Stimulated activated CD8-positive, alpha-beta memory T cell treated with anti-CD3 and anti-CD28 coated beads, Interleukin-2, amount 100 ng/mL, for 48 hours (primary cell): ENCODE measurements around the gene NUMBL.

Experiments
- DNase-seq, 2 donors: peaks; one replicate each; pipeline ENCODE4 v3.0.0-alpha.2; 2020; ENCODE audit warnings: low read depth in 2 of 2

The NUMBL gene

GRCh38 chr19:40690693-40691420, 406 bp upstream of the NUMBL start:
- peak; percentile 84 to 90 for DNase-seq

GRCh38 chr19:40689339-40690049, 957 bp downstream of the NUMBL start:
- DNase-seq = no peak

GRCh38 chr19:40688987-40689338, 1.5 kb downstream of the NUMBL start:
- DNase-seq = no peak

GRCh38 chr19:40688309-40688708, 2.1 kb downstream of the NUMBL start:
- no peak for DNase-seq

GRCh38 chr19:40687525-40688016, 2.9 kb downstream of the NUMBL start:
- DNase-seq = no peak

GRCh38 chr19:40686882-40687524, 3.4 kb downstream of the NUMBL start:
- DNase-seq = no peak

- DNase-seq = no peak
Measured at GRCh38 chr19:40685563-40685962, 4.9 kb downstream of the NUMBL start.

- DNase-seq = no peak
Measured at GRCh38 chr19:40685016-40685526, 5.4 kb downstream of the NUMBL start.

- no peak for DNase-seq
Measured at GRCh38 chr19:40684280-40684679, 6.2 kb downstream of the NUMBL start.

GRCh38 chr19:40683437-40683836, 7.0 kb downstream of the NUMBL start:
- no peak for DNase-seq

- DNase-seq = no peak
Measured at GRCh38 chr19:40682431-40682964, 8.0 kb downstream of the NUMBL start.

- no peak for DNase-seq
Measured at GRCh38 chr19:40681039-40681438, 9.4 kb downstream of the NUMBL start.

- DNase-seq = no peak
Measured at GRCh38 chr19:40677156-40677555, 13.3 kb downstream of the NUMBL start.

- DNase-seq = no peak
Measured at GRCh38 chr19:40674291-40674690, 16.2 kb downstream of the NUMBL start.

- no peak for DNase-seq
Measured at GRCh38 chr19:40673397-40673796, 17.1 kb downstream of the NUMBL start.

GRCh38 chr19:40672573-40673299, 17.7 kb downstream of the NUMBL start:
- no peak for DNase-seq

- DNase-seq = no peak
Measured at GRCh38 chr19:40672038-40672437, 18.4 kb downstream of the NUMBL start.

- DNase-seq = no peak
Measured at GRCh38 chr19:40671404-40671803, 19.0 kb downstream of the NUMBL start.

GRCh38 chr19:40668991-40669614, 21.3 kb downstream of the NUMBL start:
- no peak for DNase-seq

GRCh38 chr19:40667602-40668001, 22.8 kb downstream of the NUMBL start:
- DNase-seq = no peak

- no peak for DNase-seq
Measured at GRCh38 chr19:40666803-40667438, 23.5 kb downstream of the NUMBL start.
